ENCODE results near the gene SSBP2.
"Not testable (repeated sequence)": the region's sequence is repeated elsewhere in the genome, so short reads cannot be mapped to it uniquely, and the experiment has no call there.

The SSBP2 gene

DNA sequence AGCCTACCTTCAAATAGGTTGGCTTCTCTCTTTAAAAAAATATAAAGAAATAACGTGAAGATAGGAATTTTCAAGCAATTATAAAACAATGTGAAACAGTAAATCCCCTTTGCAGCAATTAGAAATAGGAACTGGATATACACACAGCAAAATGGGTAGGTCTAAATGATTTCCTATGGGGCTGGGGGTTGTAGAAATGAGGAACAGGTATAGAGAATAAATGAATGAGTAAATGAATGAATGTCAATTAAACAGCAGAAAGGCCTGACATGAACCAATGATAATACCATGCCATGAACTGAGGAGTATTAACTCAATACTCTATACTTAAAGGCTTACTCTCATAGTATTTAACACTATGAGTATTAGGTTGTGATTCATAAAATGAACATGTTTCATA, 21.6 kb downstream of the SSBP2 start:
- DNase-seq (ENCODE audit: low read depth, low spot score): no peak

GRCh38 chr5:81728301-81728700, 22.6 kb downstream of the SSBP2 start:
- no peak for DNase-seq (ENCODE audit: low read depth, low spot score)

DNA sequence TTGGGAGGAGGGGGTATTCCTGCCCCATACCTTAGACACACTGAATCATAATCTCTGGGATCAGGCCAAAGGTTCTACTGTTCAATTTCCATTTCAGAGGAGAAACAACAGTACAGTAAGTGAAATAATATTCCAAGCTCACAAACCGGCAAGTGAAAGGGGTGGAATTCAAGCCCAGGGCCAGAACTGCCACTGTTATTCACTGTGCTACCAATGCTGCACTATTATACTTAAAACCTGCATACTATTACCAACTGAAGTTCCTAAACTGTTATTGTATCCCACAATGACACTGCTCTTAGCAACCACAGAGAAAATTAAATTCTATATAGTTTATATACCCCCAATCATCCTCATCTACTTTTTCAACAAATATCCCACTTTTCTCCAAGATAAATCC, 24.6 kb downstream of the SSBP2 start:
- DNase-seq (ENCODE audit: low read depth, low spot score): no peak

GRCh38 chr5:81724571-81724970, 26.3 kb downstream of the SSBP2 start:
- DNase-seq (ENCODE audit: low read depth, low spot score): no peak

DNA sequence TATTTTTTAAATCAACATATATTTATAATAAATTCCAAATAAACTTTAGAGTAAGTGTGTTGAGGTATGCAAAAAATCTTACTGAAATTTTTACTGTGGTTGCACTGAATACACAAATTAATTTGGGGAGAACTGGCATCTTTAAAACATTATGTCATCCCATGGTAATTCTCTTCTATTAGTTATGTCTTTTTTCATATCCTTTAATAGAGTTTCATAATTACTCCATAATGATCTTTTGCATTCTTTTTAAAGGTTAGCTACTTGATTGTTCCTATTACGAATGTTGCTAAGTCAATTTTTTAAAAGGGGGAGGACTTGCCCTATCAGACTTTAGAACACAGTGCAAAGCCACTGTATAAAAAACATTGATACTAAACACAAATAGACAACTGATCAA, 26.8 kb downstream of the SSBP2 start:
- DNase-seq (ENCODE audit: low read depth, low spot score): no peak

DNA sequence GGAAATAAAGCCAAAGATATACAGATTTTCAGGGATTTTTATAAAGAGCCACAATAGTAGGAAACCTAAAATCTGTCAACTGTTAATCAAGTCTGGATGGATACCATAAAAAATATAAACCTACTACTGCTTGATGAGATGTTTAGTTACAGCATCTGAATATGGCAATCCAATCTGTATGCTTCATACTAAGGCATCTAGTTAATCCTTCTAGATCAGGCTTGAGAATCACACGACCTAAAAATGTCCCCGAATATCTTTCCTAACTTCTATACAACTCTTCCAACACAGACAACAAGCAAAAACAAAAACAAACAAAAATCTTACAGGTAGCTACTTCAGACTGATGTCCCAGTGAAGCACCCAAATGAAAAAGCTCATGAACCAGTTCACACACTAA, 29.8 kb downstream of the SSBP2 start:
- DNase-seq (ENCODE audit: low read depth, low spot score): no peak

- no peak for DNase-seq (ENCODE audit: low read depth, low spot score)
These were observed 31.1 kb downstream of the SSBP2 start for GRCh38 chr5:81719743-81720345.

DNA sequence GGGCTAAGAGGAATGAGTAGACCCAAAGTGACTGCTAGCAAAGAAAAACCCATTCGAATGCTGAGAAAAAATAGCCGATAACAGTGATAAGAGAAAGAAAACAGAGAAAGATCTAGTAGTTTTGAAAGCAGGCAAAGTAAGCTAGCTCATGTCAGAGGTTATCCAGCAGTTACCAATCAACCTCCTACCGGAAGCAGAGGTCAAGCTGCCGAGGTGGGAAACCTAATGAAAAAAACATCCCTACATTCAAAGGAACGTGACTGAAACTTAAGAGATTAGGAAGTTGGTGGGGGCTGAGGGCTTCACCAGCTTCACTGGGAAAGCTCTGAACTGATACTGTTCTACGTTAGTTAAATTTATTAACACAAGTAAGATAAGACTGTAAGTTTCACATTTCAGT, 32.6 kb downstream of the SSBP2 start:
- no peak for DNase-seq (ENCODE audit: low read depth, low spot score)

DNA sequence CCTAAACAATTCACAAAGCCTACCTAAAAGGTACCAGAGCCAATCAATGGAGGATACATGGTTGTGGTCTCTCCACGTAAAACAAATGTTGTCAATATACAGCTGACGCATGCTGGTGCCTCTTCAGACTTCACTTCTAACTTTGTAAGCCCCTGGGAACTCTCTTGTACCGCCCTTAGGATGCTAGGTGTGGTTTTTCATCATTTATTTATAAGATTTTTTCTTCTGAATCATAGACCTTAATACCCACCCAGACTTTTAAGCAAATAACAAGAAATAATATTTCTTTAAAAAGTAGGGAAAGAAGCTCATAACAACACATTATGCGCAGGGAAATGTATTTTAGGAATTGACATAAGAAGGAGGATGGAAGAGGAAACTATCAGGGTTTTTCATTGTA, 33.0 kb downstream of the SSBP2 start:
- DNase-seq (ENCODE audit: low read depth, low spot score): no peak

GRCh38 chr5:81717226-81717625, 33.7 kb downstream of the SSBP2 start:
- DNase-seq (ENCODE audit: low read depth, low spot score): no peak

- not testable (repeated sequence) for DNase-seq (ENCODE audit: low read depth, low spot score)
These were observed 36.8 kb downstream of the SSBP2 start for GRCh38 chr5:81714076-81714475.

DNA sequence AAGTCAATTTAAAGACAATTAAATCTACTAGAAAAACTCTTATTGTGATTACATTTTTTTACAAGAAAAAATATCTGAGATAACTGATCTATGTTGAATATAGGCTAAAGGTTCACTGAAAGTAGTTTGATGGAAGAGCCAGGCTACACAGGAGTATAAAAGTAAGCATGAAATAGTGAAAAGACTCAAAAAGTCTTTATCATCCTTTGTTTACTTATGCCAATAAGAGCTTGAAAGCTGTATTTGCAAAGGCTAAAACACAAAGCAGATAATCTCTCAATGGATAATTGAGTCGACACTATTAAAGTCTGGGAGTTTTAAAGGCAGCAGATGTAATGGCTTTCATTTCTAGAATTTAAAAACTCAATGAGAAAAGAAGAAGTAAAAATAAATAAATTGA, 42.0 kb downstream of the SSBP2 start:
- no peak for DNase-seq (ENCODE audit: low read depth, low spot score)

GRCh38 chr5:81703840-81704239, 47.1 kb downstream of the SSBP2 start:
- DNase-seq (ENCODE audit: low read depth, low spot score): no peak

DNA sequence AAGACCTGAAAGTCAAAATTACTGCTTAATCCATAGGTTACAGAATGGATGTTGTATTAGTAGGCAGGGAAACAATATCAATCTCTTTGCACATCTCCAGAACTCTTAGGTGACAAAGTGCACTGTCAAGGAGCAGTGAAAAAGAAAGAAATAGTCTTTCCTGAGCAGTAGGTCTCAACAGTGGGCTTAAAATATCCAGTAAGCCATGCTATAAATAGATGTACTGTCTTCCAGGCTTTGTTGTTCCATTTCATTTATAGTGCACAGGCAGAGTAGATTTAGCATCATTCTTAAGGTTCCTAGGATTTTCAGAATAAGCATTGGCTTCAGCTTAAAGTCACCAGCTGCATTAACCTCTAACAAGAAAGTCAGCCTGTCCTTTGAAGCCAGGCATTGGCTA, 50.7 kb downstream of the SSBP2 start:
- no peak for DNase-seq (ENCODE audit: low read depth, low spot score)

DNA sequence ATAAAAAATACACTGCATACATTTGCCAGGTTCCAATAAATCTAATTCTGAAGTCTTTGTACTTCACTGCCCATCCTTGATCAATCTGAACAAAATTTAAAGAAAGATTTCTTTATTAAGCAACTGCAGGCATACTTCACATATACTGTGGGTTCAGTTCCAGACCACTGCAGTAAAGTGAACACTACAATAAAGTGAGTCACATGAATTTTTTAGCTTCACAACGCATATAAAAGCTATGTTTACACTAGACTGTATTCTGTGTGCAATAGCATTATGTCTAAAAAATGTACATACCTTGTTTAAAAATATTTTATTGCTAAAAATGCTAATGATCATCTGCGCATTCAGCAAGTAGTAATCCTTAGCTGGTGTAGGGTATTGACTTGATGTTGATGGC, 52.1 kb downstream of the SSBP2 start:
- DNase-seq (ENCODE audit: low read depth, low spot score): no peak

- DNase-seq (ENCODE audit: low read depth, low spot score): no peak
These were observed 54.2 kb downstream of the SSBP2 start for GRCh38 chr5:81696418-81697397.

DNA sequence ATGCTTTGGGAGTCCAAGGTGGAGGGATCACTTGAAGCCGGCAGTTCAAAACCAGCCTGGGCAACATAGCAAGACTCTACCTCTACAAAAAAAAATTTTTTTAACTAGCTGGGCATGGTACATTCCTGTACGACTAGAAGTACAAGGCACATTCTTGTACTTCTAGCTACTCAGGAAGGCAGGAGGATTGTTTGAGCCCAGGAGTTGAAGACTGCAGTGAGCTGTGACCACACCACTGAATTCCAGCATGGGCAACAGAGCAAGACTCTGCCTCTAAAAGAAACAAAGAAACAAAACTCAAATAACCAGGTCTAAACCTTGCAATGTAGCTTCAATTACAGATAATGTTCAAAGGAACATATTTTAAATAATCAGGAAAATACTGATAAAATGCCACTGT, 56.2 kb downstream of the SSBP2 start:
- no peak for DNase-seq (ENCODE audit: low read depth, low spot score)

- no peak for DNase-seq (ENCODE audit: low read depth, low spot score)
These were observed 62.7 kb downstream of the SSBP2 start for GRCh38 chr5:81688215-81688614.

DNA sequence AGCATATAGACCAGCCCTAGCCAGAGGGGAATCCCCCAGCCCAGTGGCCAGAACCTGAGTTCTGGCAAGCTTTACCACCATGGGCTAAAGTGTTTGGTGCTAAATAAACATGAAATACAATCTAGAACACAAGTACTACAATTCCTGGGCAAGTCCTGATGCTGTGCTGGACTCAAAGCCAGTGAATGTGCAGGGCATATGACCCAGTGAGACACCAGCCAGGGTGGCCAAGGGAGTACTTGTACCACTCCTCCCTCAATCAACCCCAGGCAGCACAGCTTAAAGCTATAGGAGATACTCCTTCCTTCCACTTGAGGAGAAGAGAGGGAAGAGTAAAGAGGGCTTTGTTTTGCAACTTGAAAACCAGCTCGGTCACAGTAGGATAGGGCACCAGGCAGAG, 63.6 kb downstream of the SSBP2 start:
- DNase-seq (ENCODE audit: low read depth, low spot score): no peak

DNA sequence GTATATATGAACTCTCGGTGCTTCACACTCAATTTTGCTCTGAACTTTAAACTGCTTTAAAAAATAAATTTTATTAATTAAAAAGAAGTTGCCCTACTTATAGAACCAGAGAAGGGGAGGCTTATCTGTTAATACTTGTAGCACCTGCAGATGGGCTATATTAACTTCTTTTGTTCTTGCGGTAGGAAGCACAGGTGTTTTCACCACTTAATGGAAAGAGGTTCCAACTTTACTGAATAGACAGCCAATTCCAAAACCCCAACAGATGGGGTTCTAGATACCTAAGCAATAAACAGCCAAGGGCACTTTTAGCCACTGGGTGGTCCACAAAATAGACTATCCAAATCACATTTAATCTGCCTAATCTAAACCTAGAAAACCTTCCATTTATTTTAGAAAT, 65.4 kb downstream of the SSBP2 start:
- DNase-seq (ENCODE audit: low read depth, low spot score): no peak

GRCh38 chr5:81679885-81680284, 71.0 kb downstream of the SSBP2 start:
- no peak for DNase-seq (ENCODE audit: low read depth, low spot score)

DNA sequence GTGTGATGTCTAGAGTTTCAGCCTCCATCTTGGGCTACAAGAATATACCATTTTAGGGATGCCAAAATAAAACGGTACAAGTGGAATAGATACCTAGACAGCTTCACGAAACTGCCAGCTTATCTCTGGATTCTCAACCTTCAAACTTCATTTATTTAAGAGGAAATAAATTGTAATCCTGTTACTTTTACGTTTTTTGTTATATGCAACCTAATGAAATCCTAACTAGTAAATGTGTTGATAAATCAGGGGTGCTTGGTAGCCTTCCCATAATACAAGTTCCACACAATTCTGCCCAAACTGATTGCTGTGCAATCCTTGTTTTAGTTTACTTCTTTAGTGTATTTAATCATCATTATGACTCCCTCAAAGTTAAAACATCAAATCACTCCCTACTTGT, 75.5 kb downstream of the SSBP2 start:
- no peak for DNase-seq (ENCODE audit: low read depth, low spot score)

DNA sequence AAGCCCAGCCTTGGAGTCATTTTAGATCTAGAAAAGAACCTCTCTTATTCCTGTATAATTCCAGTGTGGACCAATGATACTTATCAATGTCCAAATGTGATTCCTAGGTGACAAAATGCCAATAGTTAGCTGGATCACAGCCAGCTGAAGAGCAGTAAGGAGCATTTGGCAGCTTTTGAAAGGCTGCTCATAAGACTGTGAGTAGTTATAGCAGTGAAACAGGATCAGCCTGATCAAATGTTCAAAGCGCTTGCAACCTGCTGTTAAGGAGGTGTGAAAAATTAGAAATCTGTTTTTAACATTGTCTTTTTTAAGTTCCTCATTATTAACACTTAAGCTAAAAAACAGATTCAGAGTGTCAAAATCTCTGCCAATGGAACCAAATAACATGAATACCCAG, 85.1 kb downstream of the SSBP2 start:
- DNase-seq (ENCODE audit: low read depth, low spot score): no peak
